SK-N-SH treated with all-trans-retinoic acid at 6 μM for 48 hours (cell line): ENCODE measurements around the gene KRT38.

Experiments used
- ATAC-seq: fragments of 200-7000 bp; cut with Tn5 transposase; 3 replicates; pipeline ENCODE4 v1.9.1; 2020; ENCODE audit warnings: mild to moderate bottlenecking, moderate library complexity
- ARNTL ChIP-seq: fragments of 450-650 bp; formaldehyde crosslinking; IDR thresholded peaks from 2 replicates; pipeline ENCODE4 v1.5.0; 2020; ENCODE audit warnings: low read depth, mild to moderate bottlenecking, moderate library complexity, borderline replicate concordance
- CREB5 ChIP-seq: fragments of 250-450 bp; sonication (Bioruptor Pico); IDR thresholded peaks from 2 replicates; pipeline ENCODE4 v1.5.1; 2020; ENCODE audit warnings: low read depth, mild to moderate bottlenecking, moderate library complexity
- CSDC2 ChIP-seq: fragments of 250-450 bp; sonication (Bioruptor Pico); IDR thresholded peaks from 2 replicates; pipeline ENCODE4 v1.5.0; 2020; ENCODE audit warnings: mild to moderate bottlenecking, moderate library complexity
- CSRNP3 ChIP-seq: fragments of 250-450 bp; sonication (Bioruptor Pico); IDR thresholded peaks from 2 replicates; pipeline ENCODE4 v1.5.1; 2021; ENCODE audit warnings: mild to moderate bottlenecking, moderate library complexity
- ESRRG ChIP-seq: fragments of 250-450 bp; sonication (Bioruptor Pico); IDR thresholded peaks from 2 replicates; pipeline ENCODE4 v1.6.1; 2021; ENCODE audit warnings: mild to moderate bottlenecking
- GLIS3 ChIP-seq: fragments of 250-450 bp; sonication (Bioruptor Pico); IDR thresholded peaks from 2 replicates; pipeline ENCODE4 v1.5.0; 2020; ENCODE audit warnings: mild to moderate bottlenecking, moderate library complexity
- ISL1 ChIP-seq: fragments of 250-450 bp; sonication (Bioruptor Pico); IDR thresholded peaks from 2 replicates; pipeline ENCODE4 v2.1.2; 2022; ENCODE audit warnings: mild to moderate bottlenecking, moderate library complexity
- OSR1 ChIP-seq: fragments of 250-450 bp; sonication (Bioruptor Pico); IDR thresholded peaks from 2 replicates; pipeline ENCODE4 v1.8.0; 2022; ENCODE audit warnings: moderate library complexity, mild to moderate bottlenecking, inconsistent platforms
- PATZ1 ChIP-seq: fragments of 250-450 bp; sonication (Bioruptor Pico); IDR thresholded peaks from 2 replicates; pipeline ENCODE4 v1.8.0; 2020; ENCODE audit warnings: mild to moderate bottlenecking, moderate library complexity, borderline replicate concordance
- POU6F1 ChIP-seq: fragments of 250-450 bp; sonication (Bioruptor Pico); IDR thresholded peaks from 2 replicates; pipeline ENCODE4 v1.8.0; 2021; ENCODE audit warnings: low read depth, mild to moderate bottlenecking, moderate library complexity, borderline replicate concordance
- PPARA ChIP-seq: fragments of 250-450 bp; sonication (Bioruptor Pico); IDR thresholded peaks from 2 replicates; pipeline ENCODE4 v1.5.0; 2020; ENCODE audit warnings: mild to moderate bottlenecking, borderline replicate concordance
- RARB ChIP-seq: fragments of 250-450 bp; sonication (Bioruptor Pico); IDR thresholded peaks from 2 replicates; pipeline ENCODE4 v1.8.0; 2021; ENCODE audit warnings: mild to moderate bottlenecking, moderate library complexity
- SNAI2 ChIP-seq: fragments of 250-450 bp; sonication (Bioruptor Pico); IDR thresholded peaks from 2 replicates; pipeline ENCODE4 v1.5.0; 2020; ENCODE audit warnings: mild to moderate bottlenecking, moderate library complexity
- TCF4 ChIP-seq: fragments of 250-450 bp; sonication (Bioruptor Pico); IDR thresholded peaks from 2 replicates; pipeline ENCODE4 v1.8.0; 2021; ENCODE audit warnings: mild to moderate bottlenecking, moderate library complexity, borderline replicate concordance
- TOX ChIP-seq: fragments of 250-450 bp; sonication (Bioruptor Pico); IDR thresholded peaks from 2 replicates; pipeline ENCODE4 v1.8.0; 2021; ENCODE audit warnings: mild to moderate bottlenecking, moderate library complexity, borderline replicate concordance
- TSHZ2 ChIP-seq: fragments of 250-450 bp; sonication (Bioruptor Pico); IDR thresholded peaks from 2 replicates; pipeline ENCODE4 v1.5.0; 2020; ENCODE audit warnings: mild to moderate bottlenecking, moderate library complexity
- ZC3H10 ChIP-seq: fragments of 250-450 bp; sonication (Bioruptor Pico); IDR thresholded peaks from 2 replicates; pipeline ENCODE4 v1.5.1; 2021; ENCODE audit warnings: mild to moderate bottlenecking, moderate library complexity
- ZNF565 ChIP-seq: fragments of 450-650 bp; formaldehyde crosslinking; conservative IDR thresholded peaks from 2 replicates; pipeline ENCODE4 v1.5.0; 2020; ENCODE audit warnings: low read depth, mild to moderate bottlenecking, moderate library complexity
- ZNF70 ChIP-seq: fragments of 450-650 bp; formaldehyde crosslinking; IDR thresholded peaks from 2 replicates; pipeline ENCODE4 v1.5.0; 2020; ENCODE audit warnings: mild to moderate bottlenecking, moderate library complexity
- ZNF8 ChIP-seq: fragments of 450-650 bp; formaldehyde crosslinking; IDR thresholded peaks from 2 replicates; pipeline ENCODE4 v1.5.0; 2020; ENCODE audit warnings: mild to moderate bottlenecking, moderate library complexity

Gene KRT38

GRCh38 chr17:41392278-41392677 lies 48.5 kb downstream of the KRT38 start:
- TF ChIP-seq TOX (CRISPR knock-in tag): no peak
- ATAC-seq: no peak

GRCh38 chr17:41391535-41391934 lies 49.2 kb downstream of the KRT38 start:
- TF ChIP-seq ZC3H10 (CRISPR knock-in tag) (no peak), POU6F1 (CRISPR knock-in tag) (no peak), TSHZ2 (CRISPR knock-in tag) (no peak), ESRRG (CRISPR knock-in tag) (no peak)
- no peak for ATAC-seq

DNA sequence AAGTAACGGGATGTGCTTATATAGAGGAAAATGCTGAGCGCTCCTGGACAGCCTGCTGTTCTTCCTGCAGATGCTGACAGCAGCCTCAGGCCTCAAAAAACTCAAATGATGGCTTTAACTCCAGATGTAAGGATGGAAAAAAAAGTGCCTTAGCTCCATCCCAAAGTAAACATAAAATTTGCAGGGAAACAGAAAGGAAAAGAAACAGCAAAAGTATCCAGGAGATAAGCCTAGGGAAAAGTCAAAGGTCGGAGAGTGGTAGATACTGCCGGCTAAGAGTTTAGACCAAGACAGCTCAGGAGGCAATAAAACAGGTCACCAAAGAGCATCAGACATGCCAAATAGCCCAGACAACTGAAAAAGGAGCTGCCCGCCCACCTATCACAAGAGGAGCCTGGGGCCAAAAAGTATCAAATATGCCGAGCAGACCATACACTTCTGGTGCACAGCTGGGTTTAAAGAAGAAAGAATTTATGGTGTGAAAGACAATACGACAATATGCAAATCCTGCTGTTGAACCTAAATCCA lies 50.3 kb downstream of the KRT38 start:
- TF ChIP-seq TCF4 (CRISPR knock-in tag) (no peak), PPARA (no peak), CSDC2 (no peak), ISL1 (CRISPR knock-in tag) (no peak), TOX (CRISPR knock-in tag) (no peak), CSRNP3 (no peak), ZNF565 (CRISPR knock-in tag) (no peak), SNAI2 (CRISPR knock-in tag) (no peak), GLIS3 (CRISPR knock-in tag) (no peak)
- ATAC-seq: no peak

- TF ChIP-seq CREB5 (CRISPR knock-in tag) (no peak), TCF4 (CRISPR knock-in tag) (no peak), ZNF565 (CRISPR knock-in tag) (no peak), PPARA (no peak), SNAI2 (CRISPR knock-in tag) (no peak), ZNF8 (CRISPR knock-in tag) (no peak), ZNF70 (CRISPR knock-in tag) (no peak), TOX (CRISPR knock-in tag) (no peak), GLIS3 (CRISPR knock-in tag) (no peak), ESRRG (CRISPR knock-in tag) (no peak), OSR1 (no peak), PATZ1 (CRISPR knock-in tag) (no peak), CSRNP3 (no peak), ARNTL (CRISPR knock-in tag) (no peak), RARB (CRISPR knock-in tag) (no peak)
- ATAC-seq: no peak
These were observed 53.1 kb downstream of the KRT38 start for GRCh38 chr17:41387670-41388069.
